ENCODE data around the gene KIF1B. TPM values are rescaled to one million over a fixed set of nuclear protein-coding genes. Genes with fewer than 3 reads are reported as not detected.

The KIF1B gene
- total and polyA plus RNA-seq, 10 of the 15 experiments (the other 5 are each of a cell fraction or from before 2014, with no cell fraction given): 2.1 to 16.5 (median 8.7) TPM

- no peak for TF ChIP-seq ATF2 (IDR thresholded peaks at IDR 0.05; ENCODE audit: low read length)
- no peak for TF ChIP-seq KLF5 (IDR thresholded peaks at IDR 0.05; ENCODE audit: partially characterized antibody)
- no peak for TF ChIP-seq SRF (IDR thresholded peaks at IDR 0.05; ENCODE audit: low read depth in 2 of 2, low read length in 2 of 2)
- no peak for TF ChIP-seq RELA (IDR thresholded peaks at IDR 0.05; ENCODE audit: borderline replicate concordance, partially characterized antibody)
- no peak for TF ChIP-seq POLR2AphosphoS2 (IDR thresholded peaks at IDR 0.05; ENCODE audit: low read depth, low read length)
- no peak for TF ChIP-seq NR2C2 (IDR thresholded peaks at IDR 0.05; ENCODE audit: borderline replicate concordance, control insufficient read depth, insufficient read length, low read depth)
- no peak for TF ChIP-seq ATF3 (IDR thresholded peaks at IDR 0.05; ENCODE audit: borderline replicate concordance, extremely low read depth, low read depth, low read length)
- TF ChIP-seq NFYB (IDR thresholded peaks at IDR 0.05; ENCODE audit: insufficient read depth, low read depth, low read length): peak; percentile 96
- TF ChIP-seq EP300 (IDR thresholded peaks at IDR 0.05; ENCODE audit: borderline replicate concordance in 1 of 2, control insufficient read depth in 1 of 2, low read depth in 2 of 2, low read length in 2 of 2): no peak
- TF ChIP-seq IRF4 (IDR thresholded peaks at IDR 0.05; ENCODE audit: low read depth, low read length): no peak
- no peak for TF ChIP-seq BCL3 (IDR thresholded peaks at IDR 0.05; ENCODE audit: borderline replicate concordance, insufficient read depth, low read depth, low read length, poor library complexity, severe bottlenecking)
- TF ChIP-seq ZSCAN29 (IDR thresholded peaks at IDR 0.05): no peak
- TF ChIP-seq CHD1 (IDR thresholded peaks at IDR 0.05; ENCODE audit: low read depth, low read length): no peak
- TF ChIP-seq SUZ12 (IDR thresholded peaks at IDR 0.05; ENCODE audit: unreplicated experiment): no peak
- peak; percentile 64; the same call in 1 of the 2 replicates for TF ChIP-seq NFXL1 (IDR thresholded peaks at IDR 0.05; ENCODE audit: borderline replicate concordance)
- no peak for TF ChIP-seq TCF3 (IDR thresholded peaks at IDR 0.05; ENCODE audit: borderline replicate concordance, insufficient read depth, low read depth, low read length)
- TF ChIP-seq TCF12 (IDR thresholded peaks at IDR 0.05; ENCODE audit: low read depth, low read length): no peak
- peak; percentile 98 for TF ChIP-seq SP1 (IDR thresholded peaks at IDR 0.05; ENCODE audit: low read depth, low read length)
- 0 out of 2 replicates have a peak, but pooled peaks have one; percentile 13 for TF ChIP-seq MXI1 (IDR thresholded peaks at IDR 0.05; ENCODE audit: low read depth, low read length)
- peak; percentile 40 for TF ChIP-seq MYC (IDR thresholded peaks at IDR 0.05; ENCODE audit: insufficient read depth, insufficient read length, insufficient replicate concordance, low read length, severe bottlenecking)
- TF ChIP-seq KAT2A (conservative IDR thresholded peaks at IDR 0.05; ENCODE audit: control insufficient read depth, low read depth, low read length): no peak
- TF ChIP-seq ESRRA (IDR thresholded peaks at IDR 0.05; ENCODE audit: low read length): no peak
- no peak for TF ChIP-seq TARDBP (IDR thresholded peaks at IDR 0.05; ENCODE audit: borderline replicate concordance)
- 0 out of 2 replicates have a peak, but pooled peaks have one; percentile 25 for TF ChIP-seq HCFC1 (IDR thresholded peaks at IDR 0.05; ENCODE audit: low read length)
- no peak for TF ChIP-seq SREBF2 (IDR thresholded peaks at IDR 0.05; ENCODE audit: low read length)
- TF ChIP-seq MAX (IDR thresholded peaks at IDR 0.05; ENCODE audit: low read depth, low read length): no peak
- TF ChIP-seq RUNX3 (IDR thresholded peaks at IDR 0.05; ENCODE audit: low read length): peak; percentile 17; the same call in 1 of the 2 replicates
Observed at GRCh38 chr1:10209905-10210810, at the start of gene KIF1B (continued).
